ENCODE results near the gene RNASEL.

The RNASEL gene

DNA sequence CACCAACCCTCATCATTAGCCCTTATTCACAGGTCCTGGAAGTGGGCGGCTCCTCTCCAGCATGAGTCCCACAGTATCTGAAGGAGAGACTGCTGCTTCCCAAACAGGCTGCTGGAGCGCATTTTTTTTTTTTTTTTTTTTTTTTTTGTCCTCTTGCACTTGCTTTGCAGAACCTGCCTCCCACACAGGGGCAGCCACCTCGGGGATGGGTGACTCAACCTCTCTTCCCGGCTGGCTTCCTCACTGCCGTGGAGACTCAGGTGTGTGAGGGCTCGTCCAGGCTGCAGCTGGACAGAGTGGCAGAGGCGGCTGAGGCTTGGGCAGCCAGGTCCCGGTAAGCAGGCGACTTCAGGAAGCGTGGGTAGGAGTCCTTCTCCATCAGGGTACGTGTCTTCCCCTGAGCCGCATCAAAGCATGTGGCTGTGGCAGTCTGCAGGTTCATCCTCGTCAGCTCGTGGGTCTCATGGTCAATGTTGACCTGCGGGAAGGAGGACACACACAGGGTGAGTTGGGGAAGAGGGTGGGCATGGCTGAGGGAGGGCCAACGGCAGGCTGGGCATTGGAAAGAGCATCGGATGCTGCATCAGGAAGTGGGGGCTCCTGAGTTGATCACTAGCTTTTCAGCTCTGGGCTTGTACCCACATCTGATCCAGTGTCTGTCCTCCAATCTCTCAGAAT is 11.1 kb upstream of the RNASEL start:
- no peak overlapping the region for H3K27ac Mint-ChIP-seq
- CTCF ChIA-PET = interaction anchor here (0.8 to 22.4 kb wide), 11 partner anchors 9 to 516 kb away, joined by 3 to 717 read pairs (median 5); partner anchors contain the start of genes NPL and RNASEL
- DNase-seq = no peak

DNA sequence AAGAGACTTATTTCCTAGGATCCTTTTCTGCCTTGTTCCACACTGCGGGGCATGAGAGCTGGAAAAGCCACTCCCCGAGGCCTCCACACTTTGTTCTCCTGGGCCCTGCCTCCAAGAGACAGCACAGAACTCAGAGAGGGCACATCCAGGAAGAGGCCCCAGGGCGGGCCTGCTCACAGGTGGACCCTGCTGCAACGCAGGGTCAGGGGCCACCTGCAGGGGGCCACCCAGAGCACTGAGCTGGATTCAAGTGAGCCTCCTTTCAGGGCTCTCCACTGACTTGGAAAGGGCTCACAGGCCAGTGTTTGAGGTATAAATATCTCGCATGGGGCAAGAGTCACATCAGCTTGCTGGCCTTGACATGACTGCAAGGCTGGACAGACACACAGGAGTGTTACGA is 10.3 kb upstream of the RNASEL start:
- Mint-ChIP-seq H3K27ac (no peak overlapping the region), H3K36me3 (peaks cover 3% of the 10 kb centered on the region), H3K4me1 (peaks cover 4% of the 10 kb centered on the region), H3K9me3 (no peaks in the 10 kb centered on the region), H3K4me3 (no peak overlapping the region), H3K27me3 (peaks cover 30% of the 10 kb centered on the region)
- DNase-seq = peak; percentile 44
- CTCF ChIA-PET = interaction anchor here (1.5 to 22.4 kb wide), 4 partner anchors 11 to 514 kb away, joined by 5 to 717 read pairs (median 7); partner anchors contain the start of genes NPL and RNASEL

More for the DNA sequence above, 11.1 kb upstream of the RNASEL start:
- Mint-ChIP-seq H3K9me3 (no peaks in the 10 kb centered on the region), H3K4me1 (peaks cover 6% of the 10 kb centered on the region), H3K36me3 (peaks cover 3% of the 10 kb centered on the region), H3K27me3 (peaks cover 35% of the 10 kb centered on the region), H3K4me3 (no peak overlapping the region)

DNA sequence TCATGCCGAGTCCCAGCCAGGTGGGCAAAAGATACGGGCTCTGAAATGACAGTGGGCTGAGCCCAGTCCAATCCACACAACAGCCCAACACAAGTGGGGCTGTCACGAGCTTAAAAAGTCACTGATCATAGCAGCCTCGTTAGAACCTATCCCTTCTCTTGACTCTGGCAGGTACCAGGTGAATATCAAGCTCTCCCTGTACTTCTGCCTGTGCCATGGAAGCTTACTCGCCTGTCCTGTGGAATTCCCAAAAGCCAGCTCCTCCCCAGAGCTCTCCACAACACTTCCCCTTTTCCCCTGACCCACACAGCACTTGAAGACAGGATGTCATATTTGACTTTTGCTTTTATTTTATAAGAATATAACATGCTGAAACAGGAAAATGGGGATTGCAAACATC is 9.2 kb upstream of the RNASEL start:
- no peak for DNase-seq
- peaks cover 3% of the 10 kb centered on the region for H3K36me3 Mint-ChIP-seq
- H3K4me3 Mint-ChIP-seq = no peak overlapping the region
- CTCF ChIA-PET = interaction anchor here (0.7 to 22.4 kb wide), 6 partner anchors 10 to 518 kb away, joined by 3 to 717 read pairs (median 6); partner anchors contain the start of genes NPL and RNASEL
- H3K9me3 Mint-ChIP-seq = no peaks in the 10 kb centered on the region
- H3K27me3 Mint-ChIP-seq = peaks cover 34% of the 10 kb centered on the region
- peaks cover 4% of the 10 kb centered on the region for H3K4me1 Mint-ChIP-seq
- no peak overlapping the region for H3K27ac Mint-ChIP-seq

DNA sequence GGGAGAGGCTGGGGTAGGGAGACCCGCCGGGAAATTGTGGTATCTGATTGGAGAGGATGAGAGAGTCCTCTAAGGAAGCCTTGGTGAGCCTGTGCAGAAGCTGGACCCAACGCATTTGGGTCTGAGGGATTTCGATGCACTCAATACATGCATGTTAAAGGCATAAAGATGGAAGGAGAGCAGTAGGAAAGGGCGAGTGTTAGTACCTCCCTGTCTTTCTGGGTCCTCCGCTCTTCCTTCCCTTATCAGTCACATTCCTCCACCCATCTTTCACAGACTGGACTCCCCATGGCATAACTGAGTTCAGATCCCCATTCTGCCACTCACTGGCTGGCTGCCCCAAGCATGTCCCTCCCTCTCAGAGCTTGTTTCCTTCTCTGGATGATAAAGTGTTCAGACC is 7.9 kb upstream of the RNASEL start:
- CTCF ChIA-PET = interaction anchor here (0.6 to 22.4 kb wide), 6 partner anchors 8 to 512 kb away, joined by 3 to 717 read pairs (median 7); partner anchors contain the start of genes NPL and RNASEL

DNA sequence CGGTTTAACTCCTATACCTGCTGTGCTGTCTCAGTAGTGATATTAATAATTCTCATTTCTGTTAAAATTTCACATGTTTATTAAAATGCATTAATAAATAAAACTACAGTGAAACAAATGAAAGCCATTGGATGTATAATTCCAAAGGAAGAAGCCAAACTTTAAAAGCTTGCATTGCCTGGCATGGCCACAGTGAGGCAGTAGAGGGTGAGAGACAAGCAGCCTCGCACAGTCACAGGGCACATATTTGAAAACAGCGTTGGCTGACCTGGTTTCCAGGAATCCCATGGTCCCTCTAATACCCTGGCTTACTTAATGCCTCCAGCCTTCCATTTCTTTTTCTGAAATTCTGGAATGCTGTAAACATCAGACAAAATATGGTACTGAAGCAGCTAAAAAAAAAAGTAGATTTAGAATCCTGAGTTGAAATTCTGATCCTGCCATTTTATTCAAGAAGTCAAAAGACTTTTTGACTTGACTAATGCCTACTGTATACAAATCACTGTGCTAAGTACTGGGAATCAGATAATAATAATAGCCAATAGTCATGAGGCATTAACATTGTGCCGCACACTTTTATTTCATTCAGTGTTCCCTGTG is 6.7 kb upstream of the RNASEL start:
- Mint-ChIP-seq H3K36me3 (no peaks in the 10 kb centered on the region), H3K27ac (no peak overlapping the region), H3K9me3 (no peaks in the 10 kb centered on the region), H3K27me3 (peaks cover 40% of the 10 kb centered on the region), H3K4me3 (no peak overlapping the region), H3K4me1 (peaks cover 4% of the 10 kb centered on the region)
- CTCF ChIA-PET = interaction anchor here (0.6 to 22.4 kb wide), 16 partner anchors 7 to 515 kb away, joined by 3 to 717 read pairs (median 6); partner anchors contain the start of genes NPL and RGSL1
- DNase-seq = peak; percentile 74

More for the DNA sequence above, 7.9 kb upstream of the RNASEL start:
- Mint-ChIP-seq H3K4me3 (no peak overlapping the region), H3K36me3 (no peaks in the 10 kb centered on the region), H3K9me3 (no peaks in the 10 kb centered on the region), H3K27ac (no peak overlapping the region), H3K4me1 (peaks cover 4% of the 10 kb centered on the region), H3K27me3 (peaks cover 40% of the 10 kb centered on the region)
- DNase-seq = no peak

DNA sequence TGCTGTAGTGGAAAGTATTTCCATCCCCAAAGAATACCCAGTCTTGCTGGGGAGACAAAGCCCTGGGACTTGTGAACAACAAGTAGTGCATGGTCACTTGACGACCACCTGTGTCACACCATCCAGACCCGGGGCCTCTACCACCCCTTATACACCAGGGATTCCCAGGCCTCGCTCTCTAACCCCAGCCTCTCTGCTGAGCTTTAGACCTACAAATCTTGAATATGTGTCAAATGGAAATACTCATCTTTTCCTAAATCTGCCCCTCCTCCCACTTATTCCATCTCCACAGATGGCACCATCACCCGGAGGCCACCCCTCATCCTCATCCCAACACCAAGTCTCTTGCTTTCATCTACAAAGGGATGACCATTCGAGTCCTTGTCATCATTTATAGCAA is 875 bp upstream of the RNASEL start:
- Mint-ChIP-seq H3K4me3 (peak overlapping the region; percentile 98), H3K9me3 (peaks cover 1% of the 10 kb centered on the region), H3K27ac (no peak overlapping the region), H3K36me3 (peaks cover 8% of the 10 kb centered on the region), H3K27me3 (peaks cover 21% of the 10 kb centered on the region), H3K4me1 (peaks cover 30% of the 10 kb centered on the region)
- DNase-seq = no peak
- CTCF ChIA-PET = interaction anchor here (1.5 to 22.4 kb wide), 4 partner anchors 11 to 509 kb away, joined by 4 to 717 read pairs (median 18); partner anchors contain the start of gene NPL

DNA sequence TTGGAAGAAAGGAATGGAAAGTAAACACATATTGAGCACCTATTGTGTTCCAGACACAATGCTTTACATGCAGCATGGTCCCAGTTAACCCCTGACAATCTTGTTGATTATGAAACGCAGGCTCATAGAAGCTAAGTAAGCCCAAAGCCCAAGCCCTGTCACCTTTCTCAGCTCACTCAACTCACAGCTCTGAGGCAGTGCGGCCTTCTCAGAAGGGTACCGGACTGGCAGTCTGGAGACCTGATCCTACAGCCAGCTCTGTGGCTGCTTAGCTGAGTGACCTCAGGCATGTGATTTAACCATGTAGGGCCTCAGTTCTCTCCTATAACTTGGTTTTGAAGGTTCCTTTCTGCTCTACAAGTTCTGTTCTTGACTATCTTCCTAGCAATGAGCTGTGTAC is 464 bp upstream of the RNASEL start:
- H3K36me3 Mint-ChIP-seq = peaks cover 8% of the 10 kb centered on the region

DNA sequence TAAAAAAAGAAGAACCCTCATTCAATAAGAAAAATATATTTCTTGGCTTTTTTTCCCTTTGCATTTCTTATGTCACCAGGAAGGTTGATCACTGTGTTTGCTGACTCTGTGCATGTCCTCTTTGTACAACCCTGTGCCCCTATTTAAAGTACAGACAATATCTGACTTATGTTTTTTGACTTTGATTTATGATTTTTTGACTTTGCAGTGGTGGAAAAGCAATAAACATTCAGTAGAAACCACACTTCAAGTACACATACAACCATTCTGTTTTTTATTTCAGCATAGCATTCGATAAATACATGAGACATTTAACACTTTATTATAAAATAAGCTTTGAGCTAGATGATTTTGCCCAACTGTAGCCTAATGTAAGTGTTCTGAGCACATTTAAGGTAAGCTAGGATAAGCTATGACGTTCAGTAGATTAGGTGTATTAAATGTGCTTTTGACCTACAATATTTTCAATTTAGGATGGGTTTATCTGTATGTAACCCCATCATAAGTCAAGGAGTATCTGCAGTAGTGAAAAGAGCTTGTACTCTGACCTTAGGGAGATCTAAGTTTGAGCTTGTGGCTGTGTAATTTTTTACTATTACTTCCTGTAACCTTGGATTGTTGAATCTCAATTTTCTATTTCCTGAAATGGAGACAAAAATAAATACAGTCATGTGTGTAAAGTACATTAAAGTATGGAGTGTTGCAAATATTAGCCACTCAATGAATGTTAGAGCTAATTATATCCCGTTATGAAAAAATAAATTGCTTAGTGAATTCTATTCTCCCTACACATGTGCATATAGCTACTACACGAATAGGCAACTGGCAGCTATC is 1.2 kb downstream of the RNASEL start:
- H3K4me1 Mint-ChIP-seq = peaks cover 36% of the 10 kb centered on the region
- DNase-seq = no peak
- peaks cover 11% of the 10 kb centered on the region for H3K36me3 Mint-ChIP-seq
- peaks cover 7% of the 10 kb centered on the region for H3K27me3 Mint-ChIP-seq
- peak overlapping the region; percentile 98 for H3K4me3 Mint-ChIP-seq
- CTCF ChIA-PET = interaction anchor here (1.4 to 22.4 kb wide), 6 partner anchors 8 to 507 kb away, joined by 3 to 717 read pairs (median 8); partner anchors contain the start of gene NPL
- peaks cover 1% of the 10 kb centered on the region for H3K9me3 Mint-ChIP-seq
- H3K27ac Mint-ChIP-seq = peak overlapping the region; percentile 99

More for the DNA sequence above, 464 bp upstream of the RNASEL start:
- peak overlapping the region; percentile 99 for H3K27ac Mint-ChIP-seq
- H3K27me3 Mint-ChIP-seq = peaks cover 21% of the 10 kb centered on the region
- DNase-seq = no peak
- CTCF ChIA-PET = interaction anchor here (1.5 to 22.4 kb wide), 5 partner anchors 9 to 509 kb away, joined by 4 to 717 read pairs (median 9); partner anchors contain the start of gene NPL
- peaks cover 1% of the 10 kb centered on the region for H3K9me3 Mint-ChIP-seq
- H3K4me1 Mint-ChIP-seq = peaks cover 33% of the 10 kb centered on the region
- H3K4me3 Mint-ChIP-seq = peak overlapping the region; percentile 98

DNA sequence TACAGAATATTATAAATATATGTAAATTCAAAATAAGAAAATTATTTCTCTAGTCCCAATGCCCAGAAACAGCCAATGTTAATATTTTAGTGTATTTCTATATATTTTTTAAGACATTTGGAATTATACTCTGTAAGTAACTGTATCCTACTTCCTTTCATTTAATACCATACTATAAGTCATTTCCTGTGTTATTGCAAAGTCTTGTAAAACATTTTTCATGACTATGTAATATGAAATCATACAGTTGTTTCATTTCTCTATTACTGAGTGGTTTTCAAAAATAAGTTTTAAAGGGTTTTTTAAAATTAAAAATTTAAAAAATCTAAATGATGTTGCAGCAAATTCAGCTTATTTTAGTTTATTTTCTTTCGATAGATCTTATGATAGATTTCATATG is 2.0 kb downstream of the RNASEL start:
- Mint-ChIP-seq H3K4me3 (no peak overlapping the region), H3K9me3 (peaks cover 1% of the 10 kb centered on the region), H3K36me3 (peaks cover 14% of the 10 kb centered on the region), H3K27me3 (peaks cover 2% of the 10 kb centered on the region), H3K27ac (no peak overlapping the region), H3K4me1 (peaks cover 36% of the 10 kb centered on the region)
- CTCF ChIA-PET = interaction anchor here (0.7 kb wide), 1 partner anchor 14 kb away, joined by 3 read pairs; no protein-coding TSS in a partner anchor
- no peak for DNase-seq

DNA sequence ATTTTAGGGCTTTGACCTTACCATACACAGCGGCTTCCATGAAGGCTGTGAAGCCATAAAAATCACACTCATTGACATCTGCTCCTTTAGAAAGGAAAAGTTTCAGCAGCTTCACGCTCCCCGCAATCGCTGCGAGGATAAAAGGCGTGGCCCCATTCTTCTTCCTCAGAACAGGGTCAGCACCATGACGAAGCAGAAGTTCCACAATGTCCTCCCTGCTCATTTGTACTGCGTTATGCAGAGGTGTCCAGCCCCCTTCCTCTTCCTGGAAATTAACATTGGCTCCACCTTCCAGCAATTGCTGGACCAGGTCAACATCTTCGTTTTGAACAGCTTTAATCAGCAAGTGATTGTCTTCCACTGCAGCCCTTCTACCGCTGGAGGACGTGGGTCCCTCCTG is 2.7 kb downstream of the RNASEL start:
- CTCF ChIA-PET = no interaction called here
- H3K4me1 Mint-ChIP-seq = peaks cover 36% of the 10 kb centered on the region
- no peak overlapping the region for H3K4me3 Mint-ChIP-seq
- H3K27me3 Mint-ChIP-seq = no peaks in the 10 kb centered on the region
- peaks cover 1% of the 10 kb centered on the region for H3K9me3 Mint-ChIP-seq
- no peak overlapping the region for H3K27ac Mint-ChIP-seq
- peaks cover 15% of the 10 kb centered on the region for H3K36me3 Mint-ChIP-seq
- DNase-seq = no peak

DNA sequence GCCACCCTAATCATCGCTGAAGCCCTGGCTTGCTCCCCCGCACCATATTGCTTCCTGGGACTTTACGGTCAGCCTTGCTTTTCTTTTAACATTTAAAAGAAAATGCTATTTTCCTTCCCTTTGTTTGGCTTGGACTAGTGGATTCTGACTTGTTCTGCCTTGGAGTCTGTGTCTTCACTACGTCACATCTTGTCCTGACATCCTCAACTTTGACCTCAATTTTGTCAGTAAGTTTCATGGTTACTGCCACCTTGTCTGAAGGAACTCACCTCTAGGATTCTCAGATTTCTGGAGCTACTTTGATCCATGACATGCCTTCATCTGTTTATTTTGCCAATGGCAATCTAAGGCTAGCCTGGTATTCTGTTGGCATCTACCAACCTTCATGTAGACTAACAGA is 4.3 kb downstream of the RNASEL start:
- H3K9me3 Mint-ChIP-seq = peaks cover 1% of the 10 kb centered on the region
- H3K27me3 Mint-ChIP-seq = no peaks in the 10 kb centered on the region
- no peak overlapping the region for H3K27ac Mint-ChIP-seq
- CTCF ChIA-PET = no interaction called here
- peaks cover 32% of the 10 kb centered on the region for H3K4me1 Mint-ChIP-seq
- no peak overlapping the region for H3K4me3 Mint-ChIP-seq
- no peak for DNase-seq
- peaks cover 28% of the 10 kb centered on the region for H3K36me3 Mint-ChIP-seq

DNA sequence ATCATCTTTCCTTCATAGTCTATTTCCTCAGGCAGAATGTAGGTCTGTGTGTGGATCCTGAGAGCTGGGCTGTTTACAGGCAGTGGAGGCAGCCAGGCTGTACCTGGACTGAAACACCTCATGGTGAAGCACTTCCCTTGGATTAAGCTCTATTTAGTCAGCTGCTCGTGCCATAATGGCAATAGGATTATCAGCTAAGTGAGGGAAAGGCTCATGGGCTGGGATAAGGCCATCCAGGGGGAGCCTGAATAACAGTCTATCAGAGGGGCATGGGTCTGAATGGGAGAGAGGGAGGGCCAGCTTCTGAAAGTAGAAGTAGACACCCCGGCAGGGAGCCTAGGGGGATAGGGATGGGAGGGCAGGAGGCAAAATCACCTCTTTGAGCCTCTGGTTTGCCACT is 8.3 kb downstream of the RNASEL start:
- H3K27ac Mint-ChIP-seq = no peak overlapping the region
- peaks cover 10% of the 10 kb centered on the region for H3K4me1 Mint-ChIP-seq
- no peaks in the 10 kb centered on the region for H3K9me3 Mint-ChIP-seq
- CTCF ChIA-PET = interaction anchor here (1.5 kb wide), 1 partner anchor 12 kb away, joined by 4 read pairs; no protein-coding TSS in a partner anchor
- no peaks in the 10 kb centered on the region for H3K27me3 Mint-ChIP-seq
- H3K36me3 Mint-ChIP-seq = peaks cover 36% of the 10 kb centered on the region
- no peak for DNase-seq
- no peak overlapping the region for H3K4me3 Mint-ChIP-seq

DNA sequence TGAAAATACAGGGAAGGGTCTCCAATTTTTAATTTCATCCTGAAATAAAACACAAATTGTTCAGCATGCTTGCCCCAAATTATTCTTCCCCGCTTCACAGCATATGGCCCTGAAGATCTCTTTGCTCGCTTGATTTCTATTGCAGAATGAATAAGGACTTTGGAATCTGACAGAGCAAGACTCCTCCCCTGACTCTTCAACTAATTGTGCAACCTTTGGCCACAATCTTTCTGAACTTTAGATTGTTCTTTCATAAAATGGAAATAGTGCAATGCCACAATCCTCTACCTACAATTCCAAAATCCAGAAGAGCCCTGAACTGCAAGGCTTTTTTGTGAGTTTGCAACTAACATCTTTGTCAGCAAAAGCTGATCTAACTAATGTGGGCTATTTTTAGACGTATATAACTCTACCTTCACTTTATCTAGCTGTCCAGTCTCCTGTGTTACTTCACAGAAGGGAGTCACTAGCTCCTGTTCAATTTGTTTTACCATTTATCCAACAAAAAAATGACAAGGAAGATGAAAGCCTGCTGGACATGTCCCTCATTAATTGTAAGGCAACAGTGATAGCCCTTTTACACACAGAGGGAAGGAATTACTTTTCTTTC is 13.4 kb downstream of the RNASEL start:
- Mint-ChIP-seq H3K9me3 (no peaks in the 10 kb centered on the region), H3K27me3 (no peaks in the 10 kb centered on the region), H3K4me3 (no peak overlapping the region), H3K4me1 (no peaks in the 10 kb centered on the region), H3K27ac (no peak overlapping the region), H3K36me3 (peaks cover 28% of the 10 kb centered on the region)
- no peak for DNase-seq
- CTCF ChIA-PET = no interaction called here
